GM12892 (cell line): ENCODE data around the gene ATP13A2.

Experiments used
- DNase-seq: peaks from one replicate; pipeline ENCODE4 v3.0.0; 2011; ENCODE audit not compliant: insufficient read length
- FAIRE-seq: peaks from 2 replicates; lab custom pipeline; 2011; peaks lifted over from hg19 to GRCh38; lab: Jason Lieb, UNC
- POLR2A ChIP-seq: IDR thresholded peaks from 2 replicates; pipeline ENCODE4 v1.6.1; 2011; ENCODE audit warnings: low read depth, low read length, control low read depth
- POLR2AphosphoS5 ChIP-seq: IDR thresholded peaks from 2 replicates; pipeline ENCODE4 v1.6.1; 2011; ENCODE audit warnings: low read depth, low read length, control low read depth
- TAF1 ChIP-seq: IDR thresholded peaks from 2 replicates; pipeline ENCODE4 v1.6.1; 2011; ENCODE audit warnings: low read depth, mild to moderate bottlenecking, control low read depth, low read length, borderline replicate concordance

The ATP13A2 gene

DNA sequence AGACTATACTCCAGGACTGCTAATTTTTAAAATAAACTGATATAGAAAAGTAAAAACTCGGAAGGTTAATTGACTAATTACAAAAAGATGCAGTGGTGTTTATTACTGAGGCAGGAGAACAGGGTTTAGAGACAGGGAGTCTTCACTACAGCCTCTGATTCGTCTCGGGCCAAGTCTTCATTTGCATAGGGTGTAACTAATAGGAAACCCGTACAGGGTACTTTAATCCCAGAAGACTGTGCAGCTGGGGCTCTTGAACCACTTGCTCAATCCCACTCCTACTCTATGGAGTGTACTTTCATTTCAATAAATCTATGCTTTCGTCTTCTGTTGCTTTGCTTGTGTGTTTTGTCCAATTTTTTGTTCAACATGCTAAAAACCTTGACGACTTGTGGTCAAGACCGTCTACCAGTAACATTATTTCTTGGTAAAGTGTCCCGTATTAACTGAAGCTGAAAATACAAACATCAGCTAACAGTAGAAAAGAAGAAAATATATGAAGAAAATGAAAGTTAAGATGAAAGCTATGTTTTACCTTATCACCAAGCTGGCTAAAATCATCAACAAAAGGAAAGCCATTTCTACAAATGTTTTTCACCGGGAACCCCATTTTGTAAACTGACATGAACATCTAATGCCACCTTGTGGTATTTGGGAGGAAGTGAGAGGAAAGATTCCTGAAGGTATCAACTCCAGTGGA lies 34.1 kb upstream of the ATP13A2 start:
- FAIRE-seq (peak; percentile 40), DNase-seq (no peak)

GRCh38 chr1:17045150-17045549 lies 33.4 kb upstream of the ATP13A2 start:
- no peak for FAIRE-seq
- TF ChIP-seq TAF1: no peak
- no peak for TF ChIP-seq POLR2AphosphoS5
- no peak for TF ChIP-seq POLR2A

More for the DNA sequence above, 34.1 kb upstream of the ATP13A2 start:
- TF ChIP-seq POLR2AphosphoS5 (no peak), POLR2A (no peak), TAF1 (no peak)

GRCh38 chr1:17043676-17044075 lies 31.9 kb upstream of the ATP13A2 start:
- FAIRE-seq (no peak), DNase-seq (no peak)
- TF ChIP-seq POLR2A (no peak), TAF1 (no peak), POLR2AphosphoS5 (no peak)

More at GRCh38 chr1:17045150-17045549, 33.4 kb upstream of the ATP13A2 start:
- no peak for DNase-seq

GRCh38 chr1:17040135-17040534 lies 28.4 kb upstream of the ATP13A2 start:
- TF ChIP-seq TAF1: no peak
- DNase-seq: no peak
- FAIRE-seq: no peak

DNA sequence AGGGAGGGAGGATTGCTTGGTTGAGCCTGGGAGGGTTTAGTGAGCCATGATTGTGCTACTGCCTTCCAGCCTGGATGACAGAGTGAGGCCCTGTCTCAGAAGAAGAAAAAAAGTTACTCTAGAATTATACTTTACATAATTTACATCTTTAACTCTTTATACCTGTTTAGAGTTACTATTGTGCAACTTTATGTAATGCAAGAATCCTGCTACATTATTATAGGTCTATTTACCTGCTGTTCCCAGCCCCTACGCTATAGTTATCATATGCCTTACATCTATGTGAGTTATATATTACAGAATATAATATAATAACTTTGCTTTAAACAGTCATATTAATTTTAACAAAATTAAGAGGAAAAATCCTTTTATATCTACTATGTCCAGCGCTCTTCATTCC lies 27.8 kb upstream of the ATP13A2 start:
- DNase-seq (no peak), FAIRE-seq (no peak)
- TF ChIP-seq POLR2AphosphoS5 (no peak), POLR2A (no peak), TAF1 (no peak)

GRCh38 chr1:17033481-17033880 lies 21.8 kb upstream of the ATP13A2 start:
- no peak for TF ChIP-seq TAF1
- DNase-seq (no peak), FAIRE-seq (no peak)

DNA sequence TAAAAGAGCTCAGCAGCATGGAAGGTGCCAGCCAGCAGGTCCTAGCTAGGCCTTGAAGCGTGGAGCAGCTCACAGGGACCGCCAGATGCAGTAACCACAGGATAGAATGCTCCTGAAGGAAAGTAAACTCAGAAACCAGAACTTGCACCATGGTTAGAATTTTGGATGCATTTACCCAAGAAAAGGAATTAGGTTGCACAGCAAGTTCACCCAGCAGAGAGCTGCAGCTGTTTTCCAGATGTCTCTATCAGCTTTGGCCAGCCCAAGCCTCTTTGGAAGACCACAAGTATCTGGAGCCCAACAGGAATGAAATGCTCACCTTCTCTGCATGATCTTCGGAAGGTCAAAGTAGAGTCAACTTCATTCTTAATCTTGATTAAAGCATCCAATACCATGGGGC lies 21.0 kb upstream of the ATP13A2 start:
- TF ChIP-seq POLR2AphosphoS5: no peak
- no peak for TF ChIP-seq TAF1
- no peak for TF ChIP-seq POLR2A
- no peak for DNase-seq
- no peak for FAIRE-seq

GRCh38 chr1:17031436-17031835 lies 19.7 kb upstream of the ATP13A2 start:
- FAIRE-seq (no peak), DNase-seq (no peak)
- TF ChIP-seq TAF1 (no peak), POLR2A (no peak), POLR2AphosphoS5 (no peak)

- FAIRE-seq (no peak), DNase-seq (no peak)
- TF ChIP-seq POLR2A (no peak), TAF1 (no peak), POLR2AphosphoS5 (no peak)
Observed at GRCh38 chr1:17030206-17030605, 18.5 kb upstream of the ATP13A2 start.

- no peak for FAIRE-seq
- no peak for DNase-seq
- no peak for TF ChIP-seq TAF1
- TF ChIP-seq POLR2A: no peak
- no peak for TF ChIP-seq POLR2AphosphoS5
Observed at GRCh38 chr1:17028662-17029188, 17.0 kb upstream of the ATP13A2 start.

DNA sequence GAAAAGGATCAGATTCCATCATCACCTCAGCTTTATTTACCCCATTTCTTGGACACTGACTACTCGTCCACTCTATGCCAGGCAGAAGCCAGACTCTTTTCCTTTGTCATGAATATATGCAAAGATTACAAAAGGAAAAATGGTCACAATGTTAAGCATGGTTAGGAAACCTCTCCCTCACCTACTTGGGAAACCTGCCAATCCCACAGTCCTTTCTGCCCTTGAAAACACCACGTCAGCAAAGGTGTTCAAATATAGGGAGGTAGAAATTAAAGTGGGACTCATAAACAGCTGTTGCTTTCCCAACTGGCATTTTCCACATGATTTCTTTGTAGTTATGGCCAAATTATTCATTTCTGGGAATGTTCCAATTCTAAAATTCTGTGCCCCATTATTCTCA lies 16.2 kb upstream of the ATP13A2 start:
- FAIRE-seq (no peak), DNase-seq (no peak)
- TF ChIP-seq POLR2AphosphoS5 (no peak), TAF1 (no peak), POLR2A (no peak)

- DNase-seq: no peak
Observed at GRCh38 chr1:17027403-17027802, 15.7 kb upstream of the ATP13A2 start.

More at GRCh38 chr1:17027403-17027802, 15.7 kb upstream of the ATP13A2 start:
- no peak for FAIRE-seq
- TF ChIP-seq POLR2A: no peak
